Muscle layer of colon (tissue), 2 donors: Measurements from ENCODE around the gene BBS2.
"Not testable (repeated sequence)": the region's sequence is repeated elsewhere in the genome, so short reads cannot be mapped to it uniquely, and the experiment has no call there.

ENCODE experiments used
- H3K27ac ChIP-seq: one replicate; pipeline ENCODE4 v1.7.0; 2013; ENCODE audit warnings: low read depth, mild to moderate bottlenecking, low read length, moderate library complexity
- H3K27me3 ChIP-seq, 2 donors: one replicate each; pipeline ENCODE4 v1.7.0; 2013; ENCODE audit warnings: low read length in 2 of 2, mild to moderate bottlenecking in 2 of 2; ENCODE audit not compliant: insufficient read depth in 2 of 2, control insufficient read depth in 1 of 2
- H3K36me3 ChIP-seq: one replicate; pipeline ENCODE4 v1.7.0; 2013; ENCODE audit warnings: mild to moderate bottlenecking, low read length; ENCODE audit not compliant: insufficient read depth
- H3K4me1 ChIP-seq: one replicate; pipeline ENCODE4 v1.7.0; 2013; ENCODE audit warnings: mild to moderate bottlenecking, low read length; ENCODE audit not compliant: insufficient read depth
- H3K4me3 ChIP-seq, 2 donors: one replicate each; pipeline ENCODE4 v1.7.0; 2013; ENCODE audit warnings: low read length in 2 of 2, low read depth in 1 of 2, mild to moderate bottlenecking in 1 of 2, moderate library complexity in 1 of 2
- H3K9ac ChIP-seq: one replicate; pipeline ENCODE4 v1.7.0; 2013; ENCODE audit warnings: low read length
- H3K9me3 ChIP-seq: one replicate; pipeline ENCODE4 v1.7.0; 2013; ENCODE audit warnings: mild to moderate bottlenecking, low read length
- donor health status: abdominal sarcoma.
- donor health status: Adenocarcinoma of cecum.

BBS2 gene

GRCh38 chr16:56488868-56489267 is 31.0 kb downstream of the BBS2 start:
- H3K27ac ChIP-seq, H3K4me3 ChIP-seq, H3K9me3 ChIP-seq, H3K27me3 ChIP-seq, H3K4me1 ChIP-seq, H3K9ac ChIP-seq: not testable (repeated sequence)
- peaks cover 20% of the 10 kb centered on the region for H3K36me3 ChIP-seq

GRCh38 chr16:56488035-56488434 is 31.8 kb downstream of the BBS2 start:
- H3K4me1 ChIP-seq = no peaks in the 10 kb centered on the region
- no peak overlapping the region for H3K9ac ChIP-seq
- H3K36me3 ChIP-seq = peaks cover 26% of the 10 kb centered on the region

GRCh38 chr16:56483394-56483793 is 36.4 kb downstream of the BBS2 start:
- Histone ChIP-seq H3K9me3 (no peaks in the 10 kb centered on the region), H3K4me1 (no peaks in the 10 kb centered on the region), H3K27me3 (no peaks in the 10 kb centered on the region), H3K36me3 (peaks cover 42% of the 10 kb centered on the region), H3K27ac (no peak overlapping the region), H3K9ac (no peak overlapping the region), H3K4me3 (no peak overlapping the region)

More at GRCh38 chr16:56488035-56488434, 31.8 kb downstream of the BBS2 start:
- H3K27ac ChIP-seq = no peak overlapping the region
- H3K27me3 ChIP-seq = no peaks in the 10 kb centered on the region
- H3K4me3 ChIP-seq = no peak overlapping the region
- no peaks in the 10 kb centered on the region for H3K9me3 ChIP-seq

GRCh38 chr16:56482683-56483236 is 37.1 kb downstream of the BBS2 start:
- H3K4me1 ChIP-seq = no peaks in the 10 kb centered on the region
- no peaks in the 10 kb centered on the region for H3K9me3 ChIP-seq
- no peak overlapping the region for H3K9ac ChIP-seq
- no peak overlapping the region for H3K4me3 ChIP-seq
- H3K27ac ChIP-seq = no peak overlapping the region
- no peaks in the 10 kb centered on the region for H3K27me3 ChIP-seq
- peaks cover 46% of the 10 kb centered on the region for H3K36me3 ChIP-seq

GRCh38 chr16:56481468-56482122 is 38.2 kb downstream of the BBS2 start:
- Histone ChIP-seq H3K9ac (no peak overlapping the region), H3K4me3 (no peak overlapping the region), H3K4me1 (no peaks in the 10 kb centered on the region), H3K27me3 (no peaks in the 10 kb centered on the region), H3K36me3 (peaks cover 53% of the 10 kb centered on the region), H3K27ac (no peak overlapping the region), H3K9me3 (no peaks in the 10 kb centered on the region)

- H3K4me1 ChIP-seq = no peaks in the 10 kb centered on the region
- no peak overlapping the region for H3K27ac ChIP-seq
- H3K27me3 ChIP-seq = no peaks in the 10 kb centered on the region
- H3K9me3 ChIP-seq = no peaks in the 10 kb centered on the region
- no peak overlapping the region for H3K9ac ChIP-seq
- no peak overlapping the region for H3K4me3 ChIP-seq
- peaks cover 60% of the 10 kb centered on the region for H3K36me3 ChIP-seq
Observed at GRCh38 chr16:56480776-56481467, 38.9 kb downstream of the BBS2 start.

- no peak overlapping the region for H3K4me3 ChIP-seq
- H3K4me1 ChIP-seq = no peaks in the 10 kb centered on the region
- no peaks in the 10 kb centered on the region for H3K27me3 ChIP-seq
- peaks cover 61% of the 10 kb centered on the region for H3K36me3 ChIP-seq
- H3K9me3 ChIP-seq = no peaks in the 10 kb centered on the region
- no peak overlapping the region for H3K27ac ChIP-seq
- H3K9ac ChIP-seq = no peak overlapping the region
Observed at GRCh38 chr16:56479469-56479868, 40.4 kb downstream of the BBS2 start.

GRCh38 chr16:56478281-56479049 is 41.4 kb downstream of the BBS2 start:
- H3K36me3 ChIP-seq = peaks cover 55% of the 10 kb centered on the region
- no peak overlapping the region for H3K27ac ChIP-seq
- H3K9me3 ChIP-seq = no peaks in the 10 kb centered on the region
- H3K4me1 ChIP-seq = no peaks in the 10 kb centered on the region
- no peaks in the 10 kb centered on the region for H3K27me3 ChIP-seq
- no peak overlapping the region for H3K4me3 ChIP-seq
- no peak overlapping the region for H3K9ac ChIP-seq

GRCh38 chr16:56477096-56477878 is 42.5 kb downstream of the BBS2 start:
- no peaks in the 10 kb centered on the region for H3K27me3 ChIP-seq
- H3K4me3 ChIP-seq = no peak overlapping the region
- H3K36me3 ChIP-seq = peaks cover 48% of the 10 kb centered on the region
- no peaks in the 10 kb centered on the region for H3K4me1 ChIP-seq
- no peak overlapping the region for H3K27ac ChIP-seq
- no peaks in the 10 kb centered on the region for H3K9me3 ChIP-seq
- H3K9ac ChIP-seq = no peak overlapping the region

GRCh38 chr16:56475201-56475600 is 44.6 kb downstream of the BBS2 start:
- no peak overlapping the region for H3K27ac ChIP-seq
- H3K9ac ChIP-seq = no peak overlapping the region
- H3K4me1 ChIP-seq = no peaks in the 10 kb centered on the region
- no peaks in the 10 kb centered on the region for H3K27me3 ChIP-seq
- no peak overlapping the region for H3K4me3 ChIP-seq
- no peaks in the 10 kb centered on the region for H3K9me3 ChIP-seq
- peaks cover 67% of the 10 kb centered on the region for H3K36me3 ChIP-seq

- Histone ChIP-seq H3K36me3 (peaks cover 74% of the 10 kb centered on the region), H3K9me3 (no peaks in the 10 kb centered on the region), H3K27me3 (no peaks in the 10 kb centered on the region), H3K27ac (no peak overlapping the region), H3K4me3 (no peak overlapping the region), H3K4me1 (no peaks in the 10 kb centered on the region), H3K9ac (no peak overlapping the region)
Observed at GRCh38 chr16:56470666-56471065, 49.2 kb downstream of the BBS2 start.
